HG03565 (cell line): Measurements from ENCODE around the gene ARHGEF38.
"Not testable (repeated sequence)": the region's sequence is repeated elsewhere in the genome, so short reads cannot be mapped to it uniquely, and the experiment has no call there.

Experiments used
- ATAC-seq: cut with Tn5 transposase; IDR thresholded peaks from one replicate; pipeline ENCODE4 v1.9.1; 2021; ENCODE audit warnings: mild to moderate bottlenecking, moderate library complexity; ENCODE audit not compliant: unreplicated experiment

The ARHGEF38 gene

GRCh38 chr4:105644257-105644656, 91.8 kb downstream of the ARHGEF38 start:
- no peak for ATAC-seq

- ATAC-seq = no peak
Observed at GRCh38 chr4:105645440-105645839, 93.0 kb downstream of the ARHGEF38 start.

GRCh38 chr4:105650190-105650589, 97.8 kb downstream of the ARHGEF38 start:
- no peak for ATAC-seq

GRCh38 chr4:105651884-105652283, 99.5 kb downstream of the ARHGEF38 start:
- ATAC-seq = no peak

GRCh38 chr4:105652286-105652888, 100.0 kb downstream of the ARHGEF38 start:
- ATAC-seq = no peak

- ATAC-seq = no peak
Observed at GRCh38 chr4:105657117-105657765, 104.8 kb downstream of the ARHGEF38 start.

- no peak for ATAC-seq
Observed at GRCh38 chr4:105659190-105659589, 106.8 kb downstream of the ARHGEF38 start.

- ATAC-seq = no peak
Observed at GRCh38 chr4:105661028-105661427, 108.6 kb downstream of the ARHGEF38 start.

GRCh38 chr4:105662935-105663675, 110.7 kb downstream of the ARHGEF38 start:
- ATAC-seq = no peak

- ATAC-seq = no peak
Observed at GRCh38 chr4:105666693-105667092, 114.3 kb downstream of the ARHGEF38 start.

- no peak for ATAC-seq
Observed at GRCh38 chr4:105670684-105671083, 118.3 kb downstream of the ARHGEF38 start.

- ATAC-seq = no peak
Observed at GRCh38 chr4:105671301-105671700, 118.9 kb downstream of the ARHGEF38 start.

GRCh38 chr4:105674011-105674410, 121.6 kb downstream of the ARHGEF38 start:
- ATAC-seq = no peak

GRCh38 chr4:105677709-105678108, 125.3 kb downstream of the ARHGEF38 start:
- ATAC-seq = no peak

GRCh38 chr4:105679186-105679585, 126.8 kb downstream of the ARHGEF38 start:
- no peak for ATAC-seq

GRCh38 chr4:105683038-105683437, 130.6 kb downstream of the ARHGEF38 start:
- no peak for ATAC-seq

GRCh38 chr4:105686571-105686970, 134.2 kb downstream of the ARHGEF38 start:
- no peak for ATAC-seq

GRCh38 chr4:105694812-105695211, 142.4 kb downstream of the ARHGEF38 start:
- not testable (repeated sequence) for ATAC-seq

GRCh38 chr4:105695832-105696231, 143.4 kb downstream of the ARHGEF38 start:
- ATAC-seq = not testable (repeated sequence)

- no peak for ATAC-seq
Observed at GRCh38 chr4:105698607-105699006, 146.2 kb downstream of the ARHGEF38 start.

- no peak for ATAC-seq
Observed at GRCh38 chr4:105707782-105708180, 155.4 kb downstream of the ARHGEF38 start.
